HepG2 (cell line): ENCODE measurements around the gene RCOR1.

ENCODE experiments used
- AHR ChIP-seq: IDR thresholded peaks from 2 replicates; pipeline ENCODE4 v1.6.1; 2018; ENCODE audit warnings: missing genetic modification reagents, missing compliant biosample characterization
- BHLHE40 ChIP-seq: IDR thresholded peaks from 2 replicates; pipeline ENCODE4 v1.6.1; 2011; ENCODE audit warnings: low read length, improper control_type of control experiment
- CREB3 ChIP-seq: sonication (generic); formaldehyde crosslinking; IDR thresholded peaks from 2 replicates; pipeline ENCODE4 v1.5.0; 2020; ENCODE audit warnings: missing genetic modification reagents
- CTCF ChIP-seq: sonication (generic); formaldehyde crosslinking; IDR thresholded peaks from 2 replicates; pipeline ENCODE4 v1.5.0; 2020; ENCODE audit warnings: mild to moderate bottlenecking, missing genetic modification reagents, moderate library complexity
- POLR2A ChIP-seq, 2 experiments: IDR thresholded peaks; 2 replicates each; pipeline ENCODE4 v1.6.1; 2011; ENCODE audit warnings: low read depth in 2 of 2, low read length in 2 of 2, mild to moderate bottlenecking in 1 of 2, moderate library complexity in 1 of 2; ENCODE audit not compliant: insufficient read depth in 1 of 2
- POLR2AphosphoS5 ChIP-seq: IDR thresholded peaks from 2 replicates; pipeline ENCODE4 v1.6.1; 2012; ENCODE audit warnings: low read depth, low read length
- SMC3 ChIP-seq: IDR thresholded peaks from 2 replicates; pipeline ENCODE4 v1.6.1; 2011; ENCODE audit warnings: low read length, improper control_type of control experiment
- U2AF2 ChIP-seq: fragments of 200-400 bp; formaldehyde crosslinking; IDR thresholded peaks from 2 replicates; pipeline ENCODE4 v1.6.1; 2017; ENCODE audit warnings: low read depth, mild to moderate bottlenecking, low read length
- ZNF136 ChIP-seq: sonication (generic); formaldehyde crosslinking; IDR thresholded peaks from 2 replicates; pipeline ENCODE4 v1.8.1; 2022; ENCODE audit warnings: low read depth, mild to moderate bottlenecking, moderate library complexity, missing genetic modification reagents

- TF ChIP-seq U2AF2 (no peak), POLR2AphosphoS5 (no peak), CREB3 (CRISPR knock-in tag) (no peak), ZNF136 (CRISPR knock-in tag) (no peak), BHLHE40 (no peak), CTCF (CRISPR knock-in tag) (no peak), AHR (CRISPR knock-in tag) (no peak), SMC3 (no peak), POLR2A (IDR thresholded peaks at IDR 0.05; ENCODE audit: insufficient read depth in 1 of 2, low read depth in 2 of 2, low read length in 2 of 2) (no peak)
Measured at GRCh38 chr14:102668291-102668873, 75.9 kb downstream of the RCOR1 start.
